K562 (cell line): Measurements from ENCODE around the gene GPATCH3. TPM values are rescaled to one million over a fixed set of nuclear protein-coding genes. Genes with fewer than 3 reads are reported as not detected.
A peak's percentile ranks its signal among the peaks of the same experiment; 100 is the strongest.

Experiments used
- CBX2 ChIP-seq: fragments of 200-600 bp; sonication (generic); IDR thresholded peaks from one replicate; pipeline ENCODE4 v1.6.1; 2012; ENCODE audit warnings: mild to moderate bottlenecking, low read length, inconsistent platforms; ENCODE audit not compliant: insufficient read depth, poor library complexity, severe bottlenecking
- CSDE1 ChIP-seq, 2 experiments: fragments of 450-650 bp; IDR thresholded peaks; 2 replicates each; pipeline ENCODE4 v1.6.1; 2016; ENCODE audit warnings: mild to moderate bottlenecking in 1 of 2
- ELF1 ChIP-seq: fragments of 200-800 bp; sonication (Bioruptor generic); IDR thresholded peaks from 2 replicates; pipeline ENCODE4 v1.6.1; 2016; ENCODE audit warnings: missing genetic modification characterization, missing compliant biosample characterization
- FOXA3 ChIP-seq, 2 experiments: fragments of 450-650 bp in 1 of 2; sonication (generic) in 1 of 2; formaldehyde crosslinking; IDR thresholded peaks in 1 of 2; conservative IDR thresholded peaks in 1 of 2; 2 replicates each; pipeline versions ENCODE4 v1.4.0 to v1.8.0; 2020 to 2022; ENCODE audit warnings: mild to moderate bottlenecking in 2 of 2, missing genetic modification reagents in 1 of 2
- GTF2E2 ChIP-seq: fragments of 200-800 bp; sonication (Bioruptor generic); IDR thresholded peaks from 2 replicates; pipeline ENCODE4 v1.6.1; 2016; ENCODE audit warnings: missing genetic modification characterization, missing compliant biosample characterization
- HLTF ChIP-seq: fragments of 450-650 bp; IDR thresholded peaks from 2 replicates; pipeline ENCODE4 v1.6.1; 2016
- HMBOX1 ChIP-seq: sonication (generic); IDR thresholded peaks from 2 replicates; pipeline ENCODE4 v1.6.1; 2016
- KLF10 ChIP-seq: fragments of 250-450 bp; sonication (Bioruptor Pico); IDR thresholded peaks from 2 replicates; pipeline ENCODE4 v1.6.1; 2021; ENCODE audit warnings: matching md5 sums
- MAX ChIP-seq: sonication (generic); formaldehyde crosslinking; IDR thresholded peaks from 2 replicates; pipeline ENCODE4 v1.9.0; 2022; ENCODE audit warnings: mild to moderate bottlenecking, missing genetic modification reagents
- NR2C1 ChIP-seq, 2 experiments: fragments of 450-650 bp; IDR thresholded peaks; 2 replicates each; pipeline ENCODE4 v1.6.1; 2017; ENCODE audit warnings: mild to moderate bottlenecking in 2 of 2, antibody characterized with exemption in 1 of 2, inconsistent platforms in 1 of 2, missing compliant biosample characterization in 1 of 2, missing genetic modification characterization in 1 of 2
- OTX1 ChIP-seq: fragments of 450-650 bp; formaldehyde crosslinking; IDR thresholded peaks from 2 replicates; pipeline ENCODE4 v1.4.0; 2022; ENCODE audit warnings: mild to moderate bottlenecking
- PHB2 ChIP-seq: fragments of 450-650 bp; IDR thresholded peaks from 2 replicates; pipeline ENCODE4 v1.6.1; 2017; ENCODE audit warnings: low read depth
- SIN3A ChIP-seq, 2 experiments: fragments of 150-350 bp in 1 of 2; IDR thresholded peaks; 2 replicates each; pipeline ENCODE4 v1.6.1; 2011 to 2016; ENCODE audit warnings: borderline replicate concordance in 2 of 2, low read depth in 2 of 2, low read length in 2 of 2, mild to moderate bottlenecking in 2 of 2, moderate library complexity in 2 of 2; ENCODE audit not compliant: control insufficient read depth in 1 of 2
- SRSF3 ChIP-seq: fragments of 200-400 bp; formaldehyde crosslinking; IDR thresholded peaks from 2 replicates; pipeline ENCODE4 v1.6.1; 2016; ENCODE audit warnings: mild to moderate bottlenecking, low read length, moderate library complexity; ENCODE audit not compliant: insufficient read depth
- STAT6 ChIP-seq: sonication (generic); formaldehyde crosslinking; IDR thresholded peaks from 2 replicates; pipeline ENCODE4 v1.8.1; 2023; ENCODE audit warnings: mild to moderate bottlenecking, missing genetic modification reagents
- USF1 ChIP-seq: sonication (generic); formaldehyde crosslinking; IDR thresholded peaks from 2 replicates; pipeline ENCODE4 v1.9.0; 2022; ENCODE audit warnings: mild to moderate bottlenecking, missing genetic modification reagents
- WHSC1 ChIP-seq: IDR thresholded peaks from one replicate; pipeline ENCODE4 v1.6.1; 2012; ENCODE audit warnings: low read length, control low read depth, inconsistent platforms
- ZBTB34 ChIP-seq: fragments of 250-450 bp; sonication (Bioruptor Pico); IDR thresholded peaks from 2 replicates; pipeline ENCODE4 v1.8.0; 2021; ENCODE audit warnings: mild to moderate bottlenecking, moderate library complexity
- polyA plus RNA-seq, 8 experiments: library from polyadenylated mRNA; depleted of rRNA in 4 of 8; stranded (reverse) in 5 of 8; unstranded in 3 of 8; fragments of >200 nt; fragmentation: Nextera tagmentation in 2 of 8; fragmentation: Illumina TruSeq in 1 of 8; extraction: Ambion mirVana in 2 of 8; extraction: Trizol in 1 of 8; gene quantifications; 2 replicates each; pipeline versions ENCODE4 v1.2.1 to v1.2.3, GENCODE V29; 2011 to 2014; ENCODE audit warnings: inconsistent platforms in 1 of 8, missing spikeins in 1 of 8
- total RNA-seq, 7 experiments: library from RNA; depleted of rRNA in 6 of 7; stranded (reverse); fragments of >200 nt in 6 of 7; fragmentation: Illumina TruSeq in 2 of 7; extraction: Trizol in 2 of 7; gene quantifications; 2 replicates each; pipeline versions ENCODE4 v1.2.1 to v1.2.3, GENCODE V29; 2011 to 2021; ENCODE audit warnings: low replicate concordance in 1 of 7

GPATCH3 gene
- total and polyA plus RNA-seq, 9 of the 15 experiments (the other 6 are each of a cell fraction or from before 2014, with no cell fraction given), result 1.6 to 23.0 (median 13.3) TPM

GRCh38 chr1:26864610-26865480 lies 35.4 kb downstream of the GPATCH3 start (continued):
- no peak for TF ChIP-seq NR2C1 (IDR thresholded peaks at IDR 0.05)
- no peak for TF ChIP-seq NR2C1 (tag; IDR thresholded peaks at IDR 0.05)
- TF ChIP-seq OTX1 (CRISPR knock-in tag), result peak; percentile 65; the same call in 1 of the 2 replicates
- no peak for TF ChIP-seq PHB2
- peak; percentile 76; the same call in 1 of the 2 replicates for TF ChIP-seq GTF2E2 (tag)
- no peak for TF ChIP-seq CBX2
- no peak for TF ChIP-seq ZBTB34 (CRISPR knock-in tag)
- no peak for TF ChIP-seq SRSF3
- peak; percentile 82 for TF ChIP-seq MAX (CRISPR knock-in tag)
- TF ChIP-seq SIN3A (IDR thresholded peaks at IDR 0.05; ENCODE audit: borderline replicate concordance in 2 of 2, control insufficient read depth in 1 of 2, low read depth in 2 of 2, low read length in 2 of 2), result peak; percentile 40 to 67; a peak in 1 of 4 replicates
- no peak for TF ChIP-seq HMBOX1
- peak in 1 of 2 experiments; percentile 35; a peak in 1 of 4 replicates for TF ChIP-seq FOXA3 (CRISPR knock-in tag; conservative IDR thresholded peaks at IDR 0.05 in 1 of 2, IDR thresholded peaks at IDR 0.05 in 1 of 2)
- TF ChIP-seq CSDE1 (IDR thresholded peaks at IDR 0.05), result no peak
- TF ChIP-seq KLF10 (CRISPR knock-in tag), result no peak
- no peak for TF ChIP-seq STAT6 (CRISPR knock-in tag)
- TF ChIP-seq USF1 (CRISPR knock-in tag), result peak; percentile 70
- TF ChIP-seq WHSC1, result no peak
- TF ChIP-seq ELF1 (tag), result no peak
- TF ChIP-seq HLTF, result peak; percentile 53; the same call in 1 of the 2 replicates
